K562 (cell line): Measurements from ENCODE around the gene RIPPLY3. TPM values are rescaled to one million over a fixed set of nuclear protein-coding genes. Genes with fewer than 3 reads are reported as not detected.

Experiments
- ATAC-seq: fragments of 200-7000 bp; cut with Tn5 transposase; 3 replicates; pipeline ENCODE4 v1.9.1; 2020; ENCODE audit warnings: moderate library complexity
- BruUV-seq: library from RNA; stranded (reverse); fragments of 400-500 nt; replicated peaks from 2 replicates; lab custom pipeline; 2021; lab: Mats Ljungman, UMichigan
- CTCF ChIA-PET: fragments of 300-600 bp; formaldehyde crosslinking; extraction: SDS; loops from one replicate; lab custom pipeline; 2021; ENCODE audit warnings: low intra/inter-chr PET ratio; lab: Yijun Ruan, JAX
- POLR2A ChIA-PET: fragments of 300-600, 350-650 bp; sonication (Branson Sonifier 250); formaldehyde crosslinking; extraction: SDS; loops from one replicate; lab custom pipeline; 2021; ENCODE audit warnings: antibody characterized with exemption, inconsistent platforms; lab: Yijun Ruan, JAX
- DNase-seq, 4 experiments: peaks; one replicate each; pipeline versions ENCODE4 v3.0.0 to v3.0.0-alpha.2; 2011 to 2018; ENCODE audit warnings: low spot score in 3 of 4, mixed read lengths in 3 of 4; ENCODE audit errors: extremely low read depth in 1 of 4
- FAIRE-seq: peaks from 2 replicates; lab custom pipeline; 2011; peaks lifted over from hg19 to GRCh38; lab: Jason Lieb, UNC
- H2AFZ ChIP-seq: 2 replicates; pipeline ENCODE4 v1.6.0; 2011; ENCODE audit warnings: low read depth, low read length, control low read depth, inconsistent platforms
- H3K27ac ChIP-seq: fragments of 200-600 bp; 3 replicates; pipeline ENCODE4 v1.8.0; 2011; ENCODE audit warnings: low read depth, mild to moderate bottlenecking, control low read depth, inconsistent platforms, low read length, moderate library complexity, mixed read lengths; ENCODE audit errors: extremely low read depth
- H3K27me3 ChIP-seq, 2 experiments: fragments of 300-600 bp in 1 of 2; 2 replicates in 1 of 2; 3 replicates in 1 of 2; pipeline versions ENCODE4 v1.6.0 to v1.8.0; 2011; ENCODE audit warnings: inconsistent platforms in 2 of 2, low read length in 2 of 2, mild to moderate bottlenecking in 1 of 2, mixed read lengths in 1 of 2, moderate library complexity in 1 of 2; ENCODE audit not compliant: control insufficient read depth in 2 of 2, insufficient read depth in 2 of 2
- H3K36me3 ChIP-seq: fragments of 300-600 bp; 3 replicates; pipeline ENCODE4 v1.8.0; 2011; ENCODE audit warnings: mild to moderate bottlenecking, low read length, inconsistent platforms; ENCODE audit not compliant: control insufficient read depth, insufficient read depth
- H3K4me1 ChIP-seq, 2 experiments: fragments of 200-600 bp in 1 of 2; replicated peaks in 1 of 2; 2 replicates in 1 of 2; 3 replicates in 1 of 2; pipeline versions ENCODE4 v1.5.1 to v1.8.0; 2011; ENCODE audit warnings: inconsistent platforms in 2 of 2, low read length in 2 of 2, mild to moderate bottlenecking in 1 of 2, mixed read lengths in 1 of 2, moderate library complexity in 1 of 2; ENCODE audit not compliant: control insufficient read depth in 2 of 2, insufficient read depth in 2 of 2
- H3K4me2 ChIP-seq: 2 replicates; pipeline ENCODE4 v1.6.1; 2011; ENCODE audit warnings: low read length, control low read depth, inconsistent platforms, mixed read lengths; ENCODE audit not compliant: insufficient read depth
- H3K4me3 ChIP-seq: fragments of 200-600 bp; sonication (generic), shearing (Covaris generic); 2 replicates; pipeline ENCODE4 v1.5.1; 2016; ENCODE audit warnings: control low read depth, inconsistent platforms
- H3K79me2 ChIP-seq: fragments of 200-600 bp; 3 replicates; pipeline ENCODE4 v1.8.0; 2011; ENCODE audit warnings: low read length, inconsistent platforms; ENCODE audit not compliant: control insufficient read depth, insufficient read depth
- H3K9ac ChIP-seq, 2 experiments: 2 replicates each; pipeline versions ENCODE4 v1.6.0 to v1.6.1; 2011; ENCODE audit warnings: low read depth in 2 of 2, low read length in 2 of 2, control low read depth in 1 of 2, inconsistent platforms in 1 of 2, mild to moderate bottlenecking in 1 of 2, mixed read lengths in 1 of 2; ENCODE audit not compliant: insufficient read depth in 1 of 2
- H3K9me1 ChIP-seq: one replicate; pipeline ENCODE4 v1.6.0; 2011; ENCODE audit warnings: inconsistent platforms, mild to moderate bottlenecking, low read length, moderate library complexity; ENCODE audit not compliant: control insufficient read depth, insufficient read depth
- H3K9me3 ChIP-seq: replicated peaks from 2 replicates; pipeline ENCODE4 v1.5.1; 2011; ENCODE audit warnings: low read depth, low read length, inconsistent platforms; ENCODE audit not compliant: control insufficient read depth, insufficient read depth
- H4K20me1 ChIP-seq: replicated peaks from 2 replicates; pipeline ENCODE4 v1.6.1; 2011; ENCODE audit warnings: low read length, inconsistent platforms, mixed read lengths; ENCODE audit not compliant: control insufficient read depth, insufficient read depth
- ARID4B ChIP-seq: sonication (generic); formaldehyde crosslinking; IDR thresholded peaks from 2 replicates; pipeline ENCODE4 v1.8.0; 2022; ENCODE audit warnings: mild to moderate bottlenecking, missing genetic modification reagents
- ETS2 ChIP-seq: IDR thresholded peaks from 2 replicates; pipeline ENCODE4 v1.6.1; 2016; ENCODE audit warnings: borderline replicate concordance, missing genetic modification characterization, mild to moderate bottlenecking, moderate library complexity, missing compliant biosample characterization; ENCODE audit not compliant: poor library complexity, severe bottlenecking
- ETV1 ChIP-seq: fragments of 450-650 bp; conservative IDR thresholded peaks from 2 replicates; pipeline ENCODE4 v1.6.1; 2016; ENCODE audit warnings: missing genetic modification characterization, control low read depth, low read depth, missing compliant biosample characterization
- ZNF717 ChIP-seq: fragments of 250-450 bp; sonication (Bioruptor Pico); IDR thresholded peaks from 2 replicates; pipeline ENCODE4 v1.5.0; 2021
- WGBS: fragments of 100-300 bp; shearing (Covaris generic); methylation state at CpG from one replicate; pipeline ENCODE4 v1.1.6; 2016; ENCODE audit warnings: low coverage, mixed read lengths; ENCODE audit not compliant: insufficient coverage; ENCODE audit errors: missing lambda C conversion rate; 5-methylcytosine and 5-hydroxymethylcytosine counted together
- in situ Hi-C: fragments of 300-500 bp; cut with MboI; formaldehyde crosslinking; loops from 4 replicates; pipeline ENCODE4 v1.15.0; 2018; ENCODE audit warnings: inconsistent platforms, mixed read lengths
- intact Hi-C: fragments of 100-400 bp; cut with micrococcal nuclease; formaldehyde crosslinking; loops from 2 replicates; pipeline ENCODE4 v1.14.2; 2022
- polyA plus RNA-seq, 8 experiments: library from polyadenylated mRNA; depleted of rRNA in 4 of 8; stranded (reverse) in 5 of 8; unstranded in 3 of 8; fragments of >200 nt; fragmentation: Nextera tagmentation in 2 of 8; fragmentation: Illumina TruSeq in 1 of 8; extraction: Ambion mirVana in 2 of 8; extraction: Trizol in 1 of 8; gene quantifications; 2 replicates each; pipeline versions ENCODE4 v1.2.1 to v1.2.3, GENCODE V29; 2011 to 2014; ENCODE audit warnings: inconsistent platforms in 1 of 8, missing spikeins in 1 of 8
- total RNA-seq, 7 experiments: library from RNA; depleted of rRNA in 6 of 7; stranded (reverse); fragments of >200 nt in 6 of 7; fragmentation: Illumina TruSeq in 2 of 7; extraction: Trizol in 2 of 7; gene quantifications; 2 replicates each; pipeline versions ENCODE4 v1.2.1 to v1.2.3, GENCODE V29; 2011 to 2021; ENCODE audit warnings: low replicate concordance in 1 of 7
- TF ChIP-seq, protein P1 (sequence below): fragments of 450-650 bp; IDR thresholded peaks from 2 replicates; pipeline ENCODE4 v1.6.1; 2018; ENCODE audit not compliant: partially characterized antibody

The RIPPLY3 gene
- total and polyA plus RNA-seq, 9 of the 15 experiments (the other 6 are each of a cell fraction or from before 2014, with no cell fraction given): not detected

DNA sequence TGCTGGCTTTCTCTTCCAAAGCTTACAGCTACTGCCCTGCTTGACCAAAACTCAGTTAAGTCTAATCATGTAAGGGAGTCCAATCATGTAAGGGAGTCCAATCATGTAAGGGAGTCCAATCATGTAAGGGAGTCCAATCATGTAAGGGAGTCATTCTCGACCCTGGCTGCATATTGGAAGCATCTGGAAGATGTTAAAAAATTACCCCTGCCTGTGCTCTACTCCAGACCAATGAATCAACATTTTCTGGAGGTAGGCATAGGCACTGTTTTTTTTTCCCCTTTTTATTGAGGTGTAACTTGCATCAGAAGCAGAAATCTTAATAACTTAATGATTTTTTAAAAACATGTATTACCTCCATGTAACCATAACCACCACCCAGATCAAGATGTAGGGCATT lies 56.9 kb downstream of the RIPPLY3 start:
- Histone ChIP-seq H4K20me1 (no peaks in the 10 kb centered on the region), H3K79me2 (no peaks in the 10 kb centered on the region), H3K4me2 (no peak overlapping the region), H3K27me3 (no peaks in the 10 kb centered on the region), H3K36me3 (peaks cover 5% of the 10 kb centered on the region; the same call in 1 of the 3 replicates), H3K4me3 (no peak overlapping the region), H3K27ac (no peak overlapping the region), H3K9me3 (no peaks in the 10 kb centered on the region), H3K9me1 (no peaks in the 10 kb centered on the region), H3K9ac (no peak overlapping the region), H3K4me1 (no peaks in the 10 kb centered on the region; a peak in 1 of 5 replicates), H2AFZ (no peak overlapping the region)
- intact Hi-C loops (no loop called here), in situ Hi-C loops (no loop called here)
- BruUV-seq: no TSS peak
- CTCF ChIA-PET: no interaction called here
- POLR2A ChIA-PET: interaction anchor here (0.6 to 0.9 kb wide), 2 partner anchors 496 to 1031 kb away, joined by 3 to 4 read pairs; no protein-coding TSS in a partner anchor
- TF ChIP-seq ARID4B (CRISPR knock-in tag) (no peak), ETV1 (tag) (no peak), ETS2 (tag) (no peak), ZNF717 (no peak)
- TF ChIP-seq, protein P1, sequence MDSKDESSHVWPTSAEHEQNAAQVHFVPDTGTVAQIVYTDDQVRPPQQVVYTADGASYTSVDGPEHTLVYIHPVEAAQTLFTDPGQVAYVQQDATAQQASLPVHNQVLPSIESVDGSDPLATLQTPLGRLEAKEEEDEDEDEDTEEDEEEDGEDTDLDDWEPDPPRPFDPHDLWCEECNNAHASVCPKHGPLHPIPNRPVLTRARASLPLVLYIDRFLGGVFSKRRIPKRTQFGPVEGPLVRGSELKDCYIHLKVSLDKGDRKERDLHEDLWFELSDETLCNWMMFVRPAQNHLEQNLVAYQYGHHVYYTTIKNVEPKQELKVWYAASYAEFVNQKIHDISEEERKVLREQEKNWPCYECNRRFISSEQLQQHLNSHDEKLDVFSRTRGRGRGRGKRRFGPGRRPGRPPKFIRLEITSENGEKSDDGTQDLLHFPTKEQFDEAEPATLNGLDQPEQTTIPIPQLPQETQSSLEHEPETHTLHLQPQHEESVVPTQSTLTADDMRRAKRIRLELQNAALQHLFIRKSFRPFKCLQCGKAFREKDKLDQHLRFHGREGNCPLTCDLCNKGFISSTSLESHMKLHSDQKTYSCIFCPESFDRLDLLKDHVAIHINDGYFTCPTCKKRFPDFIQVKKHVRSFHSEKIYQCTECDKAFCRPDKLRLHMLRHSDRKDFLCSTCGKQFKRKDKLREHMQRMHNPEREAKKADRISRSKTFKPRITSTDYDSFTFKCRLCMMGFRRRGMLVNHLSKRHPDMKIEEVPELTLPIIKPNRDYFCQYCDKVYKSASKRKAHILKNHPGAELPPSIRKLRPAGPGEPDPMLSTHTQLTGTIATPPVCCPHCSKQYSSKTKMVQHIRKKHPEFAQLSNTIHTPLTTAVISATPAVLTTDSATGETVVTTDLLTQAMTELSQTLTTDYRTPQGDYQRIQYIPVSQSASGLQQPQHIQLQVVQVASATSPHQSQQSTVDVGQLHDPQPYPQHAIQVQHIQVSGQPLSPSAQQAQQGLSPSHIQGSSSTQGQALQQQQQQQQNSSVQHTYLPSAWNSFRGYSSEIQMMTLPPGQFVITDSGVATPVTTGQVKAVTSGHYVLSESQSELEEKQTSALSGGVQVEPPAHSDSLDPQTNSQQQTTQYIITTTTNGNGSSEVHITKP: no peak
- 45% methylated on average over 1 of the region's 1 CpG for WGBS
- FAIRE-seq (no peak), ATAC-seq (no peak), DNase-seq (no peak)
